HepG2 (cell line): Measurements from ENCODE around the gene IDH3A. TPM values are rescaled to one million over a fixed set of nuclear protein-coding genes. Genes with fewer than 3 reads are reported as not detected.

Source experiments
- ATF6 ChIP-seq: sonication (generic); formaldehyde crosslinking; conservative IDR thresholded peaks from 2 replicates; pipeline ENCODE4 v1.4.0; 2020; ENCODE audit warnings: missing genetic modification reagents
- CHD4 ChIP-seq: fragments of 200-600 bp; sonication (generic); IDR thresholded peaks from 2 replicates; pipeline ENCODE4 v1.7.0; 2017; ENCODE audit warnings: mild to moderate bottlenecking, low read length, borderline replicate concordance
- ZHX2 ChIP-seq, 2 experiments: sonication (generic) in 1 of 2; formaldehyde crosslinking in 1 of 2; IDR thresholded peaks; 2 replicates each; pipeline versions ENCODE4 v1.6.1 to v1.9.0; 2014 to 2022; ENCODE audit warnings: antibody characterized with exemption in 1 of 2, borderline replicate concordance in 1 of 2, inconsistent platforms in 1 of 2, low read depth in 1 of 2, missing genetic modification reagents in 1 of 2
- ZNF335 ChIP-seq: sonication (generic); formaldehyde crosslinking; IDR thresholded peaks from 2 replicates; pipeline ENCODE4 v1.4.0; 2020; ENCODE audit warnings: missing genetic modification reagents
- ZNF703 ChIP-seq: sonication (generic); formaldehyde crosslinking; IDR thresholded peaks from 2 replicates; pipeline ENCODE4 v1.5.1; 2020; ENCODE audit warnings: missing genetic modification reagents, mild to moderate bottlenecking, moderate library complexity, borderline replicate concordance
- ZUFSP ChIP-seq: sonication (generic); formaldehyde crosslinking; IDR thresholded peaks from 2 replicates; pipeline ENCODE4 v1.9.0; 2021; ENCODE audit warnings: missing genetic modification reagents, mild to moderate bottlenecking, borderline replicate concordance
- polyA plus RNA-seq, 8 experiments: library from polyadenylated mRNA; depleted of rRNA in 3 of 8; stranded (reverse) in 7 of 8; unstranded in 1 of 8; fragments of >200 nt; fragmentation: Illumina TruSeq in 4 of 8; extraction: Trizol in 4 of 8; gene quantifications; 2 replicates each; pipeline versions ENCODE4 v1.2.1 to v1.2.3, GENCODE V29; 2011 to 2016; ENCODE audit warnings: low read depth in 4 of 8, missing spikeins in 1 of 8, mixed read lengths in 1 of 8; ENCODE audit not compliant: insufficient read depth in 1 of 8
- total RNA-seq, 5 experiments: library from RNA; depleted of rRNA; stranded (reverse); fragments of >200 nt; fragmentation: Illumina TruSeq; extraction: Trizol; gene quantifications; 2 replicates each; pipeline ENCODE4 v1.2.3, GENCODE V29; 2016; ENCODE audit warnings: low read depth in 1 of 5
- TF ChIP-seq, protein P1 (sequence below): sonication (generic); formaldehyde crosslinking; IDR thresholded peaks from 2 replicates; pipeline ENCODE4 v1.4.0; 2020; ENCODE audit warnings: missing genetic modification reagents, mild to moderate bottlenecking, borderline replicate concordance
- TF ChIP-seq, protein P2 (sequence below): sonication (generic); formaldehyde crosslinking; IDR thresholded peaks from 2 replicates; pipeline ENCODE4 v1.4.0; 2020; ENCODE audit warnings: missing genetic modification reagents

The IDH3A gene
- total and polyA plus RNA-seq, 2 of the 13 experiments (the other 11 are each of a cell fraction or from before 2014, with no cell fraction given), result 40.7 to 50.7 TPM

- TF ChIP-seq, protein P1, sequence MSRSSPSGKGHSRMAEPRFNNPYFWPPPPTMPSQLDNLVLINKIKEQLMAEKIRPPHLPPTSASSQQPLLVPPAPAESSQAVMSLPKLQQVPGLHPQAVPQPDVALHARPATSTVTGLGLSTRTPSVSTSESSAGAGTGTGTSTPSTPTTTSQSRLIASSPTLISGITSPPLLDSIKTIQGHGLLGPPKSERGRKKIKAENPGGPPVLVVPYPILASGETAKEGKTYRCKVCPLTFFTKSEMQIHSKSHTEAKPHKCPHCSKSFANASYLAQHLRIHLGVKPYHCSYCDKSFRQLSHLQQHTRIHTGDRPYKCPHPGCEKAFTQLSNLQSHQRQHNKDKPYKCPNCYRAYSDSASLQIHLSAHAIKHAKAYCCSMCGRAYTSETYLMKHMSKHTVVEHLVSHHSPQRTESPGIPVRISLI, result 0 out of 2 replicates have a peak, but pooled peaks have one; percentile 14
- no peak for TF ChIP-seq ZNF703 (CRISPR knock-in tag)
- TF ChIP-seq ATF6 (CRISPR knock-in tag), result no peak
- TF ChIP-seq ZUFSP, result no peak
- 0 out of 2 replicates have a peak, but pooled peaks have one; percentile 22 for TF ChIP-seq ZNF335
- TF ChIP-seq, protein P2, sequence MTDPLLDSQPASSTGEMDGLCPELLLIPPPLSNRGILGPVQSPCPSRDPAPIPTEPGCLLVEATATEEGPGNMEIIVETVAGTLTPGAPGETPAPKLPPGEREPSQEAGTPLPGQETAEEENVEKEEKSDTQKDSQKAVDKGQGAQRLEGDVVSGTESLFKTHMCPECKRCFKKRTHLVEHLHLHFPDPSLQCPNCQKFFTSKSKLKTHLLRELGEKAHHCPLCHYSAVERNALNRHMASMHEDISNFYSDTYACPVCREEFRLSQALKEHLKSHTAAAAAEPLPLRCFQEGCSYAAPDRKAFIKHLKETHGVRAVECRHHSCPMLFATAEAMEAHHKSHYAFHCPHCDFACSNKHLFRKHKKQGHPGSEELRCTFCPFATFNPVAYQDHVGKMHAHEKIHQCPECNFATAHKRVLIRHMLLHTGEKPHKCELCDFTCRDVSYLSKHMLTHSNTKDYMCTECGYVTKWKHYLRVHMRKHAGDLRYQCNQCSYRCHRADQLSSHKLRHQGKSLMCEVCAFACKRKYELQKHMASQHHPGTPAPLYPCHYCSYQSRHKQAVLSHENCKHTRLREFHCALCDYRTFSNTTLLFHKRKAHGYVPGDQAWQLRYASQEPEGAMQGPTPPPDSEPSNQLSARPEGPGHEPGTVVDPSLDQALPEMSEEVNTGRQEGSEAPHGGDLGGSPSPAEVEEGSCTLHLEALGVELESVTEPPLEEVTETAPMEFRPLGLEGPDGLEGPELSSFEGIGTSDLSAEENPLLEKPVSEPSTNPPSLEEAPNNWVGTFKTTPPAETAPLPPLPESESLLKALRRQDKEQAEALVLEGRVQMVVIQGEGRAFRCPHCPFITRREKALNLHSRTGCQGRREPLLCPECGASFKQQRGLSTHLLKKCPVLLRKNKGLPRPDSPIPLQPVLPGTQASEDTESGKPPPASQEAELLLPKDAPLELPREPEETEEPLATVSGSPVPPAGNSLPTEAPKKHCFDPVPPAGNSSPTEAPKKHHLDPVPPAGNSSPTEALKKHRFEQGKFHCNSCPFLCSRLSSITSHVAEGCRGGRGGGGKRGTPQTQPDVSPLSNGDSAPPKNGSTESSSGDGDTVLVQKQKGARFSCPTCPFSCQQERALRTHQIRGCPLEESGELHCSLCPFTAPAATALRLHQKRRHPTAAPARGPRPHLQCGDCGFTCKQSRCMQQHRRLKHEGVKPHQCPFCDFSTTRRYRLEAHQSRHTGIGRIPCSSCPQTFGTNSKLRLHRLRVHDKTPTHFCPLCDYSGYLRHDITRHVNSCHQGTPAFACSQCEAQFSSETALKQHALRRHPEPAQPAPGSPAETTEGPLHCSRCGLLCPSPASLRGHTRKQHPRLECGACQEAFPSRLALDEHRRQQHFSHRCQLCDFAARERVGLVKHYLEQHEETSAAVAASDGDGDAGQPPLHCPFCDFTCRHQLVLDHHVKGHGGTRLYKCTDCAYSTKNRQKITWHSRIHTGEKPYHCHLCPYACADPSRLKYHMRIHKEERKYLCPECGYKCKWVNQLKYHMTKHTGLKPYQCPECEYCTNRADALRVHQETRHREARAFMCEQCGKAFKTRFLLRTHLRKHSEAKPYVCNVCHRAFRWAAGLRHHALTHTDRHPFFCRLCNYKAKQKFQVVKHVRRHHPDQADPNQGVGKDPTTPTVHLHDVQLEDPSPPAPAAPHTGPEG (CRISPR knock-in tag), result no peak
- TF ChIP-seq ZHX2 (IDR thresholded peaks at IDR 0.05; ENCODE audit: low read depth), result no peak
- TF ChIP-seq ZHX2 (CRISPR knock-in tag; IDR thresholded peaks at IDR 0.05; ENCODE audit: borderline replicate concordance), result no peak
- TF ChIP-seq CHD4, result peak; percentile 27; the same call in 1 of the 2 replicates
Observed at GRCh38 chr15:78148392-78149067, 632 bp upstream of the IDH3A start (continued).
